Epidermal melanocyte (primary cell): ENCODE data around the gene TMC5.
"Not testable (repeated sequence)": the region's sequence is repeated elsewhere in the genome, so short reads cannot be mapped to it uniquely, and the experiment has no call there.

Experiments used
- DNase-seq: peaks from one replicate; pipeline ENCODE4 v3.0.0; 2011; ENCODE audit warnings: low spot score; ENCODE audit not compliant: insufficient read length

The TMC5 gene

DNA sequence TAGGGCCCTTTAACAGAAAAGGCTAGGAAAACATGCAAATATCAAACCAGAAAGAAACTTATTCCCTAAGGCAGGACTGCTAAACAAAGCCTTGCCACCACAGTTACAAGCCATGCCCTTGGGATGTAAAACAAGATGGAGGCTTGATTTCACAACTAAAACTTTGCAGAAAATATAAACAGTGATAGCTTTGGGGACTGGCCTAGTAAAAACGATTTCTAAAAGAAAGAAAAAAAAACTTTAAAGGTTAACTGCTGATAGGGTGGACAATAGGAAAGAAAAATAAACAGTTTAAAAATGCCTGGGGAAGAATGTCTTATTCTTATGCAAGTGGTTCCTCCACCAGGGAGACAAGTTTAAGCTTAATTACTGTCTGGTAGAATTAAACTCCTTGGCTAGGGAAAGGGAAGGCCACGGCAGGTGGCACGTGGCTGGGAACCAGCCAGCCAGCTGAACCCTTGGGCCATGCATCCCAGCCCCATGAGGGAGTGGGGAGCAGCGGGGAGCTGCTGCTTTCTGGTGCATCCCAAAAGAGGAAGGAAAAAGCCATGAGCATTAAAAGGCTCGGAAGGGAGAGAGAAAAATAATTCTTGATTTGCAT is 10.7 kb upstream of the TMC5 start:
- DNase-seq, result no peak

DNA sequence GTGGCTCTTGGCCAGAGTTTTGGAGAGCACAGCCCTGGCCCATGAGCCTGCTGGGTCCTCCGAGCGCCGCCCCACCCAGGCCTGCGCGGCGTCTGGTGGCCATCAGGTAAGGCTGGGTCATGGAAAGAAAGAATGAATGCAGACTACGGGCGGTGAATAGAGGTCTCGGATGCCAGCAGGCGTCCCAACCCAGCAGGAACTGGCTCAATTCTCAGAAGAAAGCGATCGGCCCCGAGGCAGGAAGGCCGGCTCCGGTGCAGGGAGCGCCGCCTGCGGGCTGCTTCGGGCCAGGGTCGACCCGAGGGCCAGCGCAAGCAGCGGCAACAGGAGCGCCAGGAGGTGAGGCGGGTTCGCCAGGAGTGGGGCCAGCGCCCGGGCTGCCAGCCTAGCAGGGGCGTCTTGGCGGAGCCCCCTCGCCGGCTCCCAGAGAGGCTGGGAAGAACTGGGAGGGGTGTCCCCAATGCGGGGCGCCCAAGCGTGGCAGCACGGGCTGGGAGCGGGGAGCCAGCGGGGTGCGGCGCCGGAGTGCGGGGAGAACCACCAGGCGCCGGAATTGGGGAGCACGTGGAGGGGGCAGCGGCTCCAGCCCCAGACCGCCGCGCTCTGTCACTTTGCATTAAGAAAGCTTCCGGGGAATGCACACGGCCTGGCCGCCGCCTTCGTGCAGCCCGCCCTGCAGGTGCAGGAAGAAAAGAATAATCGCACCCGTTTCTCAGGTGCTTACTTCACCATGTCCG is 7.1 kb upstream of the TMC5 start:
- DNase-seq, result no peak

DNA sequence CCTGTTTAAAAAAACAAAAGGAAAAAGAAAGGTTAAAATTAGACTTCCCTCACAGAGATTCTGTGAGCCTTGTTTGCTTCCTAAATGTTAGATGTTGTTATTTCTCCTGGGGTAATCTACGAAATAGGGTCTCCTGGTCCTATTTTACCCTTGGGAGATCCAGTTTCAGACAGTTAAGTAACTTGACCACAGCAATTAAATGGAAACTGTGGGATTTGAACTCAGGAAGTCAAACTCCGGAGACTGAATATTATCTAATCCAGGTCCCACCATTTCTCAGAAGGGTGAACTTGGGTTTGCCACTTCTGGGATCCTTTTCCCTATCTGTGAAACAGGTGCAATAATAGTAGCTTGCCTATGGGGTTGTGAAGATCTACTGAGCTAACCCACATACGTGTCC is 6.4 kb upstream of the TMC5 start:
- no peak for DNase-seq

DNA sequence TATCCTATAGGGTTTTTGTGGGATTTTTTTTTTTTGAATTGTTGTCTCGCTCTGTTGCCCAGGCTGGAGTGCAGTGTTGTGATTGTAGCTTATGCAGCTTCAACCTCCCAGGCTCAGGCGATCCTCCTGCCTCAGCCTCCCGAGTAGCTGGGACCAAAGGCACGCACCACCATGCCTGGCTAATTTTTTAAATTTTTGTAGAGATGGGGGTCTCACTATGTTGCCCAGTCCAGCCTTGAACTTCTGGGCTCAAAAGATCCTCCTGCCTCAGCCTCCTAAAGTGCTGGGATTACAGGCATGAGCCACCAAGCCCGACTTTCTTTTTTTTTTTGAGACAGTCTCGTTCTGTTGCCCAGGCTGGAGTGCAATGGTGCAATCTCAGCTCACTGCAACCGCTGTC is 5.6 kb upstream of the TMC5 start:
- not testable (repeated sequence) for DNase-seq

DNA sequence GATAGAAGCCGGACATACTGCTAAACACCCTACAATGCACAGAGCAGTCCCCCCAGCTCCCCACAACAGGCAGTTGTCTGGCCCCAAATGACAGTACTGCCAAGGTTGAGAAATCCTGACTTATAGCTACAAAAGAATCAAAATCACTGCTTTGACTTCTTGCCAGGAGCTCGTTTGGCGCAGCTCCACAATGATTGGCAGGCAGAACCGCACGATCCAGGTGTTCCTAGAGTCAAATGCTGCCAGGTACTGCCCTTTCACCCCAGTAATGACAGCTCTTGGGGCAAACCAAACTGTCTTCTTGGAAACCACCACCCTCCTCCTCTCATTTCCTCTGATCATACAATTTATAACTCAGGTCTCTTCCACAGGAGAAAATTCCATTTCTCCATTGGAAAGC is 2.2 kb upstream of the TMC5 start:
- DNase-seq, result no peak

DNA sequence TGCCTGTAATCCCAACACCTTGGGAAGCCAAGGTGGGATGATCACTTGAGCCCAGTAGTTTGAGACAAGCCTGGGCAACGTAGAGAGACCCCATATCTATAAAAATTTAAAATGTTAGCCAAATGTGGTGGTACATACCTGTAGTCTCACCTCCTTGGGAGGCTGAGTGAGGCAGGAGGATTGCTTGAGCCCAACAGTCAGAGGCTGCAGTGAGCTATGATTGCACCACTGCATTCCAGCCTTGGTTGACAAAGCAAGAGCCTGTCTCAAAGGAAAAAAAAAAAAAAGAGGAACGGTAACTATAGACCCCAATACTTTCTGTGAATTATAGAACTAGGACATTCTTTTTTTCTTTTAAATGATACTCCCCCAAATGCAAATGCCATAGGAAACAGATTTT is 1.8 kb upstream of the TMC5 start:
- no peak for DNase-seq

DNA sequence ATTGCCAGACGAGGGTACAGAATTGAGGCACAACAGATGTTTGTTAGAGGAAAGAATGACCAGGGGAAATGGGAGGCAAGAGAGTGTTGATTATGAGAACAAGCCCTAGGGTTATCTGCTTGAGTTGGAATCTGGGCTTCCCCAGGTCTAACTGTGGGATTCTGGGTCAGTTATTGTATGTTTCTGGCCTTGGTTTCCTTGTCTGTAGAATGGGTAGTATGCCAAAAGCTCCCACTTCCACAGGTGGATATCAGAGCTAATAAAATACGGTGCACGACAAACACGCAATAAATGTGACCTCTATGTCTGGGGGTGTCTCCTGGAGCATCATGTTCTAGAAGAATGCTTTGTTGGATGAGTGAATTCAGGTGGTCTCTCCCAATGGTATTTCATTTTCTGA is 517 bp downstream of the TMC5 start:
- DNase-seq, result no peak

DNA sequence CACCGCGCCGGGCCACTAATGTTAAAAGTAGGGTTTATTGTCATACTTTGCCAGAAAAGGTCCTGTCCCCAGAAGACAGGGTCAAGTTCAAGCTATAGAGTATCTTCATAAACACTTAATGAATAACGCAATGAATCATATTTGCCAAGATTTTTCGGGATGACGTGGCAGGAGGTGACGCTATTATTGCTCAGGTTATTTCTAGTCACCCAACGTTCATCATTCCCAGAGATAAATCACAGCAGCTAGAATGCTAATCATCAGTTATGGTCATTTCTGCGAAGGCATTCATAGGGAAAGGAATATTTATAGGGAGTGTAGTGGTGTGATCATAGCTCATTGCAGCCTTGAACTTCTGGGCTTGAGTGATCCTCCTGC is 2.0 kb downstream of the TMC5 start:
- DNase-seq, result no peak

DNA sequence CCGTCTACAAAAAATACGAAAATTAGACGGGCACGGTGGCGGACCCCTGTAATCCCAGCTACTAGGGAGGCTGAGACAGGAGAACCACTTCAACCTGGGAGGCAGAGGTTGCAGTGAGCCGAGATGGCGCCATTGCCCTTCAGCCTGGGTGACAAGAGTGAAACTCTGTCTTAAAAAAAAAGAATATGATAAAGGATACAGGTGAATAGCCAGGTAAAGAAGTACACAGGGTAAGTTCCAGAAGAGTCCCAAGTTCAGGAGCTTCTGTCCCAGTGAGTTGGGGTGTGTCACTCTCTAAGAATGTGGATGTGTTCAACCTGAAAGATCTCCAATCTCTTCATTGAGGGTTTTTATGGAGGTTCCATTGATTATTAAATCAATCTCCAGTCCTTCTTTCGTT is 6.8 kb downstream of the TMC5 start:
- no peak for DNase-seq

DNA sequence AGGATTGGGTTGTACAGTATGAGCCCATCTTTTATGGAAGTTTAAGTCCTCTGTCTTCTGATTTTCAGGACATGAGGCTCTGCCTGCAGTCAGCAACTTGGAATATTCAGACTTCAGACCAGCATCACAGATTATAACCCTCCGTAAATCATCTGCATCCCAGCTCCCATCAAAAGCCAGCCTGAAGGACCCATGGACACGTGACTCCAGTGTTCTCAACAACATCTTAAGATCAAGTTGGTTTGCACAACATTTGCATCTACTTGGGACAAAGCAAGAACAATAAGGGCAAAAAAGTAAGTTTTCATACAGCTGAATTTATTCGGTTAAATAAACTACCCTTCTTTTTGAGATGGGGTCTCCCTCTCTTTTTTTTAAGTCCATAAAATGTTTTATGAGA is 12.7 kb downstream of the TMC5 start:
- no peak for DNase-seq

DNA sequence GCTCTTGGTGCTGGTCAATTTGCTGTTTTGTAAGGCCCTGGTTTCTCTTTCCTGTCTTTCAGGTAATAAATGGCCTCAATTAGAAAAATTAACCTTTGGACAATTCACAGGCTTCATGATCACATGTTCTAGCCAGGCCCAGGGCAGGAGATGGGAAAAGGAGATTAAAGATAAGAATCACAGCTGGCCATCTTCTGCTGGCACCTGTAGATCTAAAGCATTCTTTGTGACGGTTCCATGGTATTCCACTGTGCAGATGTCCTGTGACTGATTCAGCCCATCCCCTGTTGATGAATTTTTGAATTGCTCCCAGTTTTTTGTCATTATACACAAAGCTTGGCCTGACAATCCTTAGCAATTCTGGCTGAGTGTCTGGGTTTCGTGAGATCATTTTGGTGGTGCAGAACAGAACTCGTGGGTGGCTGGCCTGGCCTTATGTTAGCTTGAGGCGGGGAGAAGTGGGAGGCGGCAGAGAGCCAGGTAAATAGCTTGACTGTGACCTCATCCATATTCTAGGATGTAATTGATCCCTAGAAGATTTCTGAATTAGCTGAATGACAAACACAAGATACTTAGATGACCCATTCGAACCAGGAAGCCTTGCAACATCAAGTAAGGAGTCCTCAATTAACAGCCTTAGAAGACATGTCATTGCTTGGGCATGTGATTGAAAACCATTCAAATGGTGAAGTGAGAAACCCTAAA is 14.1 kb downstream of the TMC5 start:
- DNase-seq, result no peak

DNA sequence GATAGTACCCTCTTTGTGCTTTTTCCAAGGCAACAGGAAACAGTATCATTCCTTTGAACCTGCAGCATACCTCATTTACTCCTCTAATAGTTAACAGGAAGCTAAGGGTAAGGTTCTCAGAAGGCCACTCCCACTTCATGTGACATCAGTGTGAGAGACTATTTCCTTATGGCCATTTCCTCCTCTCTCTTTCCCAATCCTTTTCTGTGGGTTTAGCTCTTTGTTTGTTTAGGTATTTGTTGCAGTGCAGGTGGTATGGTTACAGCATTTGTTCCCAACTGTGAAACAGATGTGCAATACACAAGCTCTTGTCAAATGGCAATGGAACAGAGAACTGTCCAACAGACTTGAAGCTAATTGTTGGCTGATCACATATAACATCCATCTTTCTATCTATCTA is 14.7 kb downstream of the TMC5 start:
- DNase-seq, result no peak

DNA sequence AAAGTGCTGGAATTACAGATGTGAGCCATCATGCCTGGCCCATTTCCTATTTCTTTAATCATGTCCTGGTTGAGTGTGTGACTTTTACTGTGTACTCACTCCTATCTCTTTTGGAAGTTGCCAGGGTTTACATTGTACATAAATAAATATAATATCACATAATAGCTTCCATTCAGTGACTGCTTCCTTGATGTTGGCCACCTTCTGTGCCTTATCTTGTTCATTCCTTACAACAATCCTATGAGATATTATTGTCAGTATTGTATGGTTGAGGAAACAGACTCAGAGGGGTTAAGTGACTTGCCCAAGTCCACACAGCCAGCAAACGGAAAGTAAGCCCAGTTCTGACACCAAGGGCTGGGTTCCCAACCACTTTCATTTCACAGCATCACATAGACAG is 16.9 kb downstream of the TMC5 start:
- DNase-seq, result no peak

DNA sequence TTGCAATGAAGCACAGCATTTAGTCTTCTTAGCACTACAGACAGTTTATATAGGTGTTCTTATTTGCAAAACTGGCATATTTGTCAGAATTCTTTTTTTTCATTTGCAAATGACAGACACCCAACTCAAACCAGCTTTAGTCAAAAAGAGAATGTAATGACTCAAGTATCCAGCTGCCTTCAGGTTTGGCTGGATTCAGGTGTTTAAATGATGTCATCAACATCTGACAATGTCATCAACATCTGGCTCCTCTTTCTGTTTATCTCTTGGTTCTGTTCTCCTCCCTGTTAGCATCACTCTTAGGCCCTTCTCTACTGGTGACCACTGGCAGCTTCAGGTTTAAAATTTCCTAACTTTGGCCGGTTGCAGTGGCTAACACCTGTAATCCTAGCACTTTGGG is 18.9 kb downstream of the TMC5 start:
- DNase-seq, result no peak

DNA sequence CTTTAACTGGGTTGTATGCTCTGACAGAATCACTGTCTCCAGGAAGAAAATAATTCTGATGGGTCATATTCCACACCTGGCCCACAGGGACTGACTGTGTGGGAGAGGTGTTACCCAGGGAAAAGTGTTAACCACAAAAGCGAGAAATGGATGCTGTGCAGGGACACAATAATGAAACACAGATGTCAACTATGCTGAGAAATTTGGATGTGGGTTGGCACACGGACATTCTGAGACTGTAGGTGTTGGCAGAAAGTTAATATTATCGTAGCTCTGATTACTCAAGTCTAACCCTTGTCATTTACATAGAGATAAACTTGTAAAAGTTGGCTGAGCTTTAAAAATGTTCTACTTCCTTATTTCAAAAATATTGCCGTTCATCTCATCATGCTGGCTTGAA is 19.6 kb downstream of the TMC5 start:
- DNase-seq, result no peak

DNA sequence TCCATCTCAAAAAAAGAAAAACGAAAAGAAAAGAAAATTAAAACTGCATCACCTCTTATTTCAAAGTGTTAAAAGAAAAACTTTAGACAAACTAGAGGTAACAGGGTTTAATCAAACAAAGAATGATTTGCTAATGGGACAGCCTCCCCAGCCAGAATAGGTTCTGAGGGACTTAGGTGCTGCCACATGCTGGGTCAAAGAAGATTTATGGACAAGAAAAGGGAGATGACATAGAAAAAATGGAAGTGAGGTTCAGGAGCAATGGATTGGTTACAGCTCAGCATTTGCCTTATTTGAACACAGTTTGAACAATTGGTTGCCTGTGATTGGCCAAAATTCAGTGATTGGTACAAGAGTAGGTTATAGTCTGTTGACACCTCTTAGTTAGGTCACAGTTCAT is 21.1 kb downstream of the TMC5 start:
- DNase-seq, result no peak

DNA sequence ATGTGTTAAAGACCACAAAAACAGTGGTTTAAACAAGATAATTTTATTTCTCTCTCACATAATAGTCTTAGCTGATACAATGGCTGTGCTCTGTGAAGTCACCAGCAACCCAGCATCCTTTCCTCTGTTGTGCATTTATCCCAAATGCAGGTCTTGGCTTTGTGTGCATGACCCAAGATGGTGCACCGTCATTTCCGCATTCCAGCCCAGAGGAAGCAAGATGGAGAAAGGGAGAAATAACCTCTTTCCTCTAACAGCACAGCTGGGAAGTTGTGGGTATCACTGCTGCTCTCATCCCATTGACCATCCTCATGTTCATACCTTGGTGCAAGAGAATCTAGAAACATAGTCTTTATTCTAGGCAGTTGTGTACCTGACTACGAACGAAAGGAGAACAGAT is 21.8 kb downstream of the TMC5 start:
- DNase-seq, result no peak

DNA sequence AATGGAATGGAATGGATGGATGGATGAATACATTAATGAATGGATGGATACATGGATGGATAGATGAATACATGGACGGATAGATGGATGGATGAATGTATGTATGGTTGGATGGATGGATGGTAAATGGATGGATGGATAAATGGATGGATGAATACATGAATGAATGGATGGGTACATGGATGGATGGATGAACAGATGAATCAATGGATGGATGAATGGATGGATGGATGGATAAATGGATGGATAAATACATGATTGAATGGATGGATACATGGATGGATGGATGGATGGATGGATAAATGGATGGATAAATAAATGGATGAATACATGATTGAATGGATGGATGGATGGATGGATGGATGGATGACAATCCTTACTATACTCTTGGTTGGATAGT is 26.0 kb downstream of the TMC5 start:
- no peak for DNase-seq

DNA sequence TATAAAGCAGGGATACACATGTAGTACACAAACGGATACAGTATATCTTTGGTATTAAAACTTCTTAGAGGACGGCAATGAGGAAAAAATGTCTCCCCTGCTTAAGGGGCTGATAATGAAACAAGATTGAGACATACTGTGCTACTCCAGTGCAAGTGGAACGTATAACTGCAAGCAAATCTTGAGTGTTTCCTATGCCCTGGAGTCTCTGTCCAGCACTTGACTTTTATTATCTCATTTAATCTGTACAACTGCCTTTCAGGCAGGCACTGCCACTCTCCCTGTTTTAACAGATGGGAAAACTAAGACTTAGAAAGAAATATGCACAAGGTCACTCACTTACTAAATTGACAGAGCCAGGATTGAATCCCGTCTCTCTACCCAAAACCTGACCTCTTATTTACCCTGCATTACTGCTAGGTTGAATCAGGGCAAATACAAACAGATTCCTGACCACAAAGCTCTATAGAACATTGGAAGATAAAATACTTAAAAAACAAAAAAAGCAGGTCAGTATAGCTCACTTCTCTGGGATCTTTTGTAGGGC is 28.7 kb downstream of the TMC5 start:
- no peak for DNase-seq

DNA sequence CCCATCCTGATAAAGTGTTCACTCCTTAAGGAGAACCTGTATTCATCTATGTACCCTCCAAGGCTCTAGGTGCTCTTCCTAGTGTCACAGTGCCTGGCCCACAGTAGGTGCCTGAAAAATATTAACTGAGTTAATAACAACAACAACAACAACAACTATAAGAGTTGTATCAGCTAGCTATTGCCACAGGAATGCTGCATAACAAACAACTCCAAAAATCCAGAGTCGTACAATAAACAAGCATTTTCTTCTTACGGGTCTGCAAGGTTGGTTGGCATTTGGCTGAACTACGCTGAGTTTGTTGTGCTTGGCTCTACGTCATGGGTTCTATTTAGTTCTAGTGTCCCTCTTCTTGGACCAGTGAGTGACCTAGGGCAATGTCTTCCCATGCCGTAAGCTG is 29.2 kb downstream of the TMC5 start:
- DNase-seq, result no peak

DNA sequence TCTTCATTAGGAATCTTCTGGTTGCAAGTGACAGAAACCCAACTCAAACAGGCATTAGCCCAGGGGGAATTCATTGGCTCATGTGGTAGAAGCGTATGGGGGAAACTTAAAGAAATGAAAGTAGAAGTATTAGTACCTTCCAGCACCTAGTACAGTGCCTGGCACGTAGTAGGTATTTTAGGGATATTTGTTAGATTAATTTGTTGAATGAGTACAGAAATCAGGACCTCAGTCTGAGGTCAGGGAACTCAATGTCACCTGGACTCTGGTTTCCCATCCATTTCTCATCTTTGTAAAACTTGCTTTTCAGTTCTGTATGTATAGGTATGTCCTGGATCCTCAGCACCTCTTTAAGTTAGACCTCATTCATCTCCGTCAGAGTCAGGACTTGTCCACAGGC is 32.5 kb downstream of the TMC5 start:
- DNase-seq, result no peak

DNA sequence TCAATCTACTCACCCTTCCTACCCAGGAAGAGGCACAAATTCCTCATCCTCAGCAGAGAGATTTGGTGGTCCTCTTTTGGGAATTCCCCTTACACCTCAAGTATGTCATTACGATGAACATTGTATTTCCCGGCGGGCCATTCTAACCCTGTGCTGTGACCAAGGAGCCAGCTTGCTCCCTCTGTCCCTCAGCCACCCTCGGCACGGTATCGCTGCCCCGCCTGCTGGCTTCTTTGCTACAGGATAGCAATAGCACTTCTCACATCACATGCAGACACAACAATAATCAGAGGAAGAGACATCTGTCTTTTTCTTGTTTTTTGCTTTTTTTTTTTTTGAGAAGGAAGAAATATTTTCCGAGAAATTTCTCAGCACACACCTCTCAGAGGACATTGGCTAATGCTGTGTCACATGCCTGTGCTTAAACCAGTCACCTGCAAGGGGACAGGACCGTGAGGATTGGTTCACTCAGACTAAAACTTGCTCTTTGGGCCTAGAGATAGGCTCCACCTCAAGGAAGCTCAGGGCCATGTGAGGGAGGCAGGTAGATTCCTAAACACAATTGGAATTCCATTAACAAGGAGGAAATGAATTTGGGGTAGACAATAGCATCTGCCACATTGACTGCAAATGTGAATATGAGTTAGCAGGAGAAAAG is 41.2 kb downstream of the TMC5 start:
- DNase-seq, result no peak
